HL-60 (cell line): Measurements from ENCODE around the gene DDOST.

Experiments used
- DNase-seq, 2 experiments: peaks; one replicate each; pipeline ENCODE4 v3.0.0-alpha.2; 2010 to 2020; ENCODE audit warnings: low read depth in 1 of 2, low spot score in 1 of 2
- H3K27ac ChIP-seq: fragments of 250-450 bp; sonication (Bioruptor Pico); replicated peaks from 2 replicates; pipeline ENCODE4 v1.5.1; 2020; ENCODE audit warnings: mild to moderate bottlenecking, moderate library complexity
- H3K27me3 ChIP-seq: fragments of 250-450 bp; sonication (Bioruptor Pico); 2 replicates; pipeline ENCODE4 v1.5.1; 2021; ENCODE audit warnings: mild to moderate bottlenecking, moderate library complexity; ENCODE audit not compliant: insufficient read depth, poor library complexity, severe bottlenecking
- H3K4me3 ChIP-seq: replicated peaks from 2 replicates; pipeline ENCODE4 v1.5.1; 2011; ENCODE audit warnings: mild to moderate bottlenecking, control low read depth, low read length; ENCODE audit not compliant: insufficient read depth
- CTCF ChIP-seq: IDR thresholded peaks from one replicate; pipeline ENCODE4 v1.5.1; 2011; ENCODE audit warnings: low read length, control low read depth, inconsistent platforms; ENCODE audit not compliant: insufficient read depth
- GABPA ChIP-seq: IDR thresholded peaks from 2 replicates; pipeline ENCODE4 v1.6.1; 2012; ENCODE audit warnings: low read depth
- POLR2AphosphoS5 ChIP-seq: IDR thresholded peaks from 2 replicates; pipeline ENCODE4 v1.6.1; 2012; ENCODE audit warnings: low read depth
- REST ChIP-seq: IDR thresholded peaks from 2 replicates; pipeline ENCODE4 v1.6.1; 2012; ENCODE audit warnings: low read depth; ENCODE audit not compliant: insufficient replicate concordance
- SPI1 ChIP-seq: IDR thresholded peaks from 2 replicates; pipeline ENCODE4 v1.6.1; 2012; ENCODE audit warnings: low read depth, mild to moderate bottlenecking, borderline replicate concordance

DDOST gene

GRCh38 chr1:20700636-20701215, 39.6 kb upstream of the DDOST start:
- Histone ChIP-seq H3K4me3 (no peak overlapping the region), H3K27me3 (no peaks in the 10 kb centered on the region), H3K27ac (no peak overlapping the region)
- DNase-seq = no peak
- TF ChIP-seq REST (no peak), CTCF (no peak), SPI1 (no peak), POLR2AphosphoS5 (no peak), GABPA (no peak)

GRCh38 chr1:20699558-20699957, 38.4 kb upstream of the DDOST start:
- Histone ChIP-seq H3K27ac (no peak overlapping the region), H3K27me3 (no peaks in the 10 kb centered on the region), H3K4me3 (no peak overlapping the region)
- TF ChIP-seq POLR2AphosphoS5 (no peak), SPI1 (no peak), GABPA (no peak), CTCF (no peak), REST (no peak)
- no peak for DNase-seq

- DNase-seq = no peak
- no peak for TF ChIP-seq SPI1
- TF ChIP-seq CTCF = no peak
- TF ChIP-seq GABPA = no peak
- TF ChIP-seq REST = no peak
- Histone ChIP-seq H3K27me3 (no peaks in the 10 kb centered on the region), H3K4me3 (no peak overlapping the region), H3K27ac (no peak overlapping the region)
These were observed 37.2 kb upstream of the DDOST start for GRCh38 chr1:20698195-20698910.
